K562 (cell line): ENCODE measurements around the gene TMEM167B. TPM values are rescaled to one million over a fixed set of nuclear protein-coding genes. Genes with fewer than 3 reads are reported as not detected.

Source experiments
- CBX5 ChIP-seq: IDR thresholded peaks from 2 replicates; pipeline ENCODE4 v1.6.1; 2014; ENCODE audit warnings: low read depth, borderline replicate concordance
- DNMT1 ChIP-seq: fragments of 450-650 bp; IDR thresholded peaks from 2 replicates; pipeline ENCODE4 v1.6.1; 2016; ENCODE audit warnings: antibody characterized with exemption, mild to moderate bottlenecking
- ELF2 ChIP-seq: fragments of 250-450 bp; sonication (Bioruptor Pico); IDR thresholded peaks from 2 replicates; pipeline ENCODE4 v1.5.0; 2021; ENCODE audit warnings: mild to moderate bottlenecking
- NFRKB ChIP-seq: fragments of 450-650 bp; IDR thresholded peaks from 2 replicates; pipeline ENCODE4 v1.6.1; 2016; ENCODE audit warnings: low read depth
- PHB ChIP-seq: fragments of 250-450 bp; sonication (Bioruptor Pico); IDR thresholded peaks from 2 replicates; pipeline ENCODE4 v1.5.0; 2021
- PHF21A ChIP-seq: fragments of 450-650 bp; IDR thresholded peaks from 2 replicates; pipeline ENCODE4 v1.6.1; 2017; ENCODE audit warnings: low read depth, borderline replicate concordance
- RBFOX2 ChIP-seq: fragments of 200-400 bp; formaldehyde crosslinking; IDR thresholded peaks from 2 replicates; pipeline ENCODE4 v1.6.1; 2017; ENCODE audit warnings: low read depth, mild to moderate bottlenecking, low read length, moderate library complexity
- THAP7 ChIP-seq: fragments of 250-450 bp; sonication (Bioruptor Pico); IDR thresholded peaks from 2 replicates; pipeline ENCODE4 v1.5.0; 2021
- TSC22D4 ChIP-seq: fragments of 450-650 bp; IDR thresholded peaks from 2 replicates; pipeline ENCODE4 v1.6.1; 2016; ENCODE audit warnings: missing genetic modification characterization, missing biosample characterization, control low read depth
- ZNF75A ChIP-seq: fragments of 450-650 bp; formaldehyde crosslinking; IDR thresholded peaks from 2 replicates; pipeline ENCODE4 v1.4.0; 2020; ENCODE audit warnings: mild to moderate bottlenecking
- ZNF778 ChIP-seq: fragments of 450-650 bp; formaldehyde crosslinking; IDR thresholded peaks from 2 replicates; pipeline ENCODE4 v1.4.0; 2020; ENCODE audit warnings: mild to moderate bottlenecking, moderate library complexity
- polyA plus RNA-seq, 8 experiments: library from polyadenylated mRNA; depleted of rRNA in 4 of 8; stranded (reverse) in 5 of 8; unstranded in 3 of 8; fragments of >200 nt; fragmentation: Nextera tagmentation in 2 of 8; fragmentation: Illumina TruSeq in 1 of 8; extraction: Ambion mirVana in 2 of 8; extraction: Trizol in 1 of 8; gene quantifications; 2 replicates each; pipeline versions ENCODE4 v1.2.1 to v1.2.3, GENCODE V29; 2011 to 2014; ENCODE audit warnings: inconsistent platforms in 1 of 8, missing spikeins in 1 of 8
- total RNA-seq, 7 experiments: library from RNA; depleted of rRNA in 6 of 7; stranded (reverse); fragments of >200 nt in 6 of 7; fragmentation: Illumina TruSeq in 2 of 7; extraction: Trizol in 2 of 7; gene quantifications; 2 replicates each; pipeline versions ENCODE4 v1.2.1 to v1.2.3, GENCODE V29; 2011 to 2021; ENCODE audit warnings: low replicate concordance in 1 of 7
- TF ChIP-seq, protein P1 (sequence below), 2 experiments: fragments of 450-650 bp in 1 of 2; sonication (generic) in 1 of 2; formaldehyde crosslinking in 1 of 2; IDR thresholded peaks; 2 replicates each; pipeline versions ENCODE4 v1.7.1 to v1.9.0; 2016 to 2022; ENCODE audit warnings: inconsistent platforms in 1 of 2, mild to moderate bottlenecking in 1 of 2, missing genetic modification reagents in 1 of 2
- TF ChIP-seq, protein P2 (sequence below), 2 experiments: fragments of 200-800 bp in 1 of 2; sonication (Bioruptor generic) in 1 of 2; sonication (generic) in 1 of 2; formaldehyde crosslinking in 1 of 2; IDR thresholded peaks in 1 of 2; conservative IDR thresholded peaks in 1 of 2; 2 replicates each; pipeline versions ENCODE4 v1.5.0 to v1.6.1; 2016 to 2020; ENCODE audit warnings: missing compliant biosample characterization in 1 of 2, missing genetic modification characterization in 1 of 2, missing genetic modification reagents in 1 of 2
- TF ChIP-seq, protein P3 (sequence below): fragments of 450-650 bp; conservative IDR thresholded peaks from 2 replicates; pipeline ENCODE4 v1.6.1; 2016; ENCODE audit warnings: missing genetic modification characterization, low read depth, mild to moderate bottlenecking, missing compliant biosample characterization, moderate library complexity

The TMEM167B gene
- total and polyA plus RNA-seq, 9 of the 15 experiments (the other 6 are each of a cell fraction or from before 2014, with no cell fraction given), result 17.2 to 36.4 (median 32.2) TPM

DNA sequence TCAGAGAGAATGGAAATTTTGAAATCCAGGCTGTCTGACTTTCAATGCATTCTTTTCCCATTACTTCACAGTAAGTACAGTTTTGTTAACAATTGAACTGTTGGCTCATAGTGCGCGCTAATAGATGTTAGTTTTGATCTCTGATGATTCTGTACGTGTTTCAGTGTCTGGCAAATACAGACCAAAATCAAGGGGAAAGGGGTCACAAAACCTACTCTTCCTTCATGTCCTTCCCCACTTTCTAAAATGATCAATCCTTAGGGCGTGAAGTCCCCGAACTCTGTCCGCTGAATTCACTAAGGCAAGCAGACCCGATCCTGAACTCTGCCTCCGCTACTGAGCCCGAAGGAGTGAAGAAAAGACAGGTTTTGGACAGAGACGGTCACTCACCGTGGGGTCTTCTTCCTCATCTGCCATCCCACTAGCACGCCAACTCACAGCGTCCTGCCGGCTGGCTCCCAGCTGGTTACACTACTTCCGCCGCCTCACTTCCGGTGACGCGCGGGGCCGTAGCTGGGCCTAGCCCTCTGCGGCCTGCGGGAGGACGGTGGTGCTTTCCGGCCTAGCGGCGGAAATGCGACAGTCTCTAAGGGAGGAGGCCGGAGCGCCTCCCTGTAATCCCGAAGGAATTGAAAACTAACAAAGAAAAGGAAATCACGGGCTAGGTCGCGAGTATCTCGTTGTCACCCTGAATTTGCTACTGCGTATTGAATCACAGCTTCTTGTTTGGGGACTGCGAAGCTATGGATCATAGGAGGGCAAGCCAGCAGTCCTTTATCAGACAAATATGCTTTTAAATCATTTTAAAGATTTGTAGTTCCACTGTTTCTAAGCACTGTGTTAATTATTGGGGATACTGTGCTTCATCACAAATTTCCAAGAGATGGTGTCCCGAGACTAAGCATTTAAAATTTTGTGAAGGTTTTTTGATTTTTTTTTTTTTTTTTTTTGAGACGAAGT, 14.8 kb upstream of the TMEM167B start, which contains the start of gene TAF13 (continued):
- TF ChIP-seq, protein P1, sequence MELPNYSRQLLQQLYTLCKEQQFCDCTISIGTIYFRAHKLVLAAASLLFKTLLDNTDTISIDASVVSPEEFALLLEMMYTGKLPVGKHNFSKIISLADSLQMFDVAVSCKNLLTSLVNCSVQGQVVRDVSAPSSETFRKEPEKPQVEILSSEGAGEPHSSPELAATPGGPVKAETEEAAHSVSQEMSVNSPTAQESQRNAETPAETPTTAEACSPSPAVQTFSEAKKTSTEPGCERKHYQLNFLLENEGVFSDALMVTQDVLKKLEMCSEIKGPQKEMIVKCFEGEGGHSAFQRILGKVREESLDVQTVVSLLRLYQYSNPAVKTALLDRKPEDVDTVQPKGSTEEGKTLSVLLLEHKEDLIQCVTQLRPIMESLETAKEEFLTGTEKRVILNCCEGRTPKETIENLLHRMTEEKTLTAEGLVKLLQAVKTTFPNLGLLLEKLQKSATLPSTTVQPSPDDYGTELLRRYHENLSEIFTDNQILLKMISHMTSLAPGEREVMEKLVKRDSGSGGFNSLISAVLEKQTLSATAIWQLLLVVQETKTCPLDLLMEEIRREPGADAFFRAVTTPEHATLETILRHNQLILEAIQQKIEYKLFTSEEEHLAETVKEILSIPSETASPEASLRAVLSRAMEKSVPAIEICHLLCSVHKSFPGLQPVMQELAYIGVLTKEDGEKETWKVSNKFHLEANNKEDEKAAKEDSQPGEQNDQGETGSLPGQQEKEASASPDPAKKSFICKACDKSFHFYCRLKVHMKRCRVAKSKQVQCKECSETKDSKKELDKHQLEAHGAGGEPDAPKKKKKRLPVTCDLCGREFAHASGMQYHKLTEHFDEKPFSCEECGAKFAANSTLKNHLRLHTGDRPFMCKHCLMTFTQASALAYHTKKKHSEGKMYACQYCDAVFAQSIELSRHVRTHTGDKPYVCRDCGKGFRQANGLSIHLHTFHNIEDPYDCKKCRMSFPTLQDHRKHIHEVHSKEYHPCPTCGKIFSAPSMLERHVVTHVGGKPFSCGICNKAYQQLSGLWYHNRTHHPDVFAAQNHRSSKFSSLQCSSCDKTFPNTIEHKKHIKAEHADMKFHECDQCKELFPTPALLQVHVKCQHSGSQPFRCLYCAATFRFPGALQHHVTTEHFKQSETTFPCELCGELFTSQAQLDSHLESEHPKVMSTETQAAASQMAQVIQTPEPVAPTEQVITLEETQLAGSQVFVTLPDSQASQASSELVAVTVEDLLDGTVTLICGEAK (IDR thresholded peaks at IDR 0.05), result peak; percentile 98
- TF ChIP-seq, protein P1 (CRISPR knock-in tag; IDR thresholded peaks at IDR 0.05), result no peak
- TF ChIP-seq, protein P2, sequence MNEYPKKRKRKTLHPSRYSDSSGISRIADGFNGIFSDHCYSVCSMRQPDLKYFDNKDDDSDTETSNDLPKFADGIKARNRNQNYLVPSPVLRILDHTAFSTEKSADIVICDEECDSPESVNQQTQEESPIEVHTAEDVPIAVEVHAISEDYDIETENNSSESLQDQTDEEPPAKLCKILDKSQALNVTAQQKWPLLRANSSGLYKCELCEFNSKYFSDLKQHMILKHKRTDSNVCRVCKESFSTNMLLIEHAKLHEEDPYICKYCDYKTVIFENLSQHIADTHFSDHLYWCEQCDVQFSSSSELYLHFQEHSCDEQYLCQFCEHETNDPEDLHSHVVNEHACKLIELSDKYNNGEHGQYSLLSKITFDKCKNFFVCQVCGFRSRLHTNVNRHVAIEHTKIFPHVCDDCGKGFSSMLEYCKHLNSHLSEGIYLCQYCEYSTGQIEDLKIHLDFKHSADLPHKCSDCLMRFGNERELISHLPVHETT (CRISPR knock-in tag; conservative IDR thresholded peaks at IDR 0.05 in 1 of 2, IDR thresholded peaks at IDR 0.05 in 1 of 2), result peak in 1 of 2 experiments; percentile 88; a peak in 2 of 4 replicates
- TF ChIP-seq ZNF778 (CRISPR knock-in tag) (no peak), TSC22D4 (no peak), DNMT1 (no peak), NFRKB (peak; percentile 70), RBFOX2 (peak; percentile 91), THAP7 (no peak), PHF21A (no peak), ZNF75A (CRISPR knock-in tag) (no peak), CBX5 (no peak), ELF2 (no peak), PHB (CRISPR knock-in tag) (no peak)
- TF ChIP-seq, protein P3, sequence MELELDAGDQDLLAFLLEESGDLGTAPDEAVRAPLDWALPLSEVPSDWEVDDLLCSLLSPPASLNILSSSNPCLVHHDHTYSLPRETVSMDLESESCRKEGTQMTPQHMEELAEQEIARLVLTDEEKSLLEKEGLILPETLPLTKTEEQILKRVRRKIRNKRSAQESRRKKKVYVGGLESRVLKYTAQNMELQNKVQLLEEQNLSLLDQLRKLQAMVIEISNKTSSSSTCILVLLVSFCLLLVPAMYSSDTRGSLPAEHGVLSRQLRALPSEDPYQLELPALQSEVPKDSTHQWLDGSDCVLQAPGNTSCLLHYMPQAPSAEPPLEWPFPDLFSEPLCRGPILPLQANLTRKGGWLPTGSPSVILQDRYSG (tag), result 0 out of 2 replicates have a peak, but pooled peaks have one; percentile 33
